Esophagus muscularis mucosa (tissue), 4 donors: Measurements from ENCODE around the gene DSCAM.

Experiments
- CTCF ChIP-seq, 3 experiments: fragments of 200-600 bp in 2 of 3; fragments of 450-650 bp in 1 of 3; sonication (generic) in 2 of 3; IDR thresholded peaks; one replicate each; pipeline ENCODE4 v1.5.1; 2017 to 2019; ENCODE audit warnings: antibody characterized with exemption in 3 of 3, mild to moderate bottlenecking in 2 of 3, moderate library complexity in 1 of 3
- EP300 ChIP-seq: sonication (generic); formaldehyde crosslinking; IDR thresholded peaks from one replicate; pipeline ENCODE4 v1.6.1; 2017; ENCODE audit warnings: antibody characterized with exemption
- POLR2A ChIP-seq: fragments of 450-650 bp; IDR thresholded peaks from one replicate; pipeline ENCODE4 v1.6.1; 2017; ENCODE audit warnings: antibody characterized with exemption, moderate library complexity, mild to moderate bottlenecking, low read depth

GRCh38 chr21:40723966-40724365, 123.0 kb downstream of the DSCAM start:
- no peak for TF ChIP-seq CTCF (IDR thresholded peaks at IDR 0.05)
- TF ChIP-seq POLR2A, result no peak
- no peak for TF ChIP-seq EP300
